Measurements from ENCODE around the gene METAP2.

DNA sequence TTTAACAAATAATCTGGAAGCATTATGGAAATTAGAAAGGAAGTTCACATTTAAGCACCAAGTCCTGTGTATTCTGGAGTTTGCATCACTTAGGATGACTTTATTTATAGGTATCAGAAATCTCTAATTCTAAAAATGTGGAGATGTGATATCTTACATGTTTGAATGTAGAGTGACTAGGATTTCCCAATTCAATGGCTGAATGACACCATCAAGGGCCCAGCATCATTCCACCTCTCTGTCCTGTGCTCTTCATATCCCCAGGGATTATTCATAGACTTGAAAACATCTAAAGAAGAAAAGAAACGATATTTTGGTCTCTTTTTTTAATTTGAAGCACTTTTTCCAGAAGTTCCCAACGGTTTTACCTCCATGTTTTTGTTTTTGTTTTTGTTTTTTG lies 15.2 kb upstream of the METAP2 start:
- no peak for TF ChIP-seq CTCF (conservative IDR thresholded peaks at IDR 0.05 in 1 of 2, IDR thresholded peaks at IDR 0.05 in 1 of 2; ENCODE audit: extremely low read depth in 1 of 2, insufficient read depth in 1 of 2, low read depth in 1 of 2, low read length in 2 of 2)
- TF ChIP-seq EZH2 (IDR thresholded peaks at IDR 0.05; ENCODE audit: borderline replicate concordance, low read length), result no peak

Measured in mammary epithelial cell (primary cell).